Panc1 (cell line): ENCODE results near the gene DDX17. TPM values are rescaled to one million over a fixed set of nuclear protein-coding genes. Genes with fewer than 3 reads are reported as not detected.

Experiments
- ATAC-seq: fragments of 200-7000 bp; cut with Tn5 transposase; 2 replicates; pipeline ENCODE4 v1.9.1; 2020; ENCODE audit warnings: mild to moderate bottlenecking, moderate library complexity
- BruUV-seq: library from RNA; stranded (reverse); fragments of 400-500 nt; replicated peaks from 2 replicates; lab custom pipeline; 2021; lab: Mats Ljungman, UMichigan
- CTCF ChIA-PET: fragments of 300-600 bp; sonication (Branson Sonifier 250); formaldehyde crosslinking; loops from one replicate; lab custom pipeline; 2022; ENCODE audit warnings: antibody characterized with exemption; lab: Charles Lee
- POLR2A ChIA-PET: fragments of 300-600 bp; sonication (Branson Sonifier 250); formaldehyde crosslinking; loops from one replicate; lab custom pipeline; 2022; ENCODE audit warnings: antibody characterized with exemption; lab: Charles Lee
- DNase-seq: peaks from one replicate; pipeline ENCODE4 v3.0.0-alpha.2; 2010; ENCODE audit warnings: low read depth, low spot score
- H3K27ac ChIP-seq: 2 replicates; pipeline ENCODE4 v1.5.1; 2011; ENCODE audit warnings: mild to moderate bottlenecking, low read length, inconsistent platforms
- H3K27me3 ChIP-seq: fragments of 200-500 bp; sonication (Bioruptor generic); 2 replicates; pipeline ENCODE4 v1.6.0; 2014; ENCODE audit warnings: low read length, inconsistent platforms; ENCODE audit not compliant: control insufficient read depth, insufficient read depth
- H3K36me3 ChIP-seq: fragments of 200-500 bp; sonication (Bioruptor generic); 2 replicates; pipeline ENCODE4 v1.5.1; 2014; ENCODE audit warnings: inconsistent platforms, mild to moderate bottlenecking, low read length, moderate library complexity; ENCODE audit not compliant: control insufficient read depth, insufficient read depth
- H3K4me1 ChIP-seq: 2 replicates; pipeline ENCODE4 v1.5.1; 2011; ENCODE audit warnings: inconsistent platforms, mild to moderate bottlenecking, low read length, moderate library complexity; ENCODE audit not compliant: control insufficient read depth, insufficient read depth
- H3K4me3 ChIP-seq, 2 experiments: 2 replicates each; pipeline ENCODE4 v1.5.1; 2011 to 2012; ENCODE audit warnings: low read depth in 2 of 2, low read length in 2 of 2, mild to moderate bottlenecking in 2 of 2, inconsistent platforms in 1 of 2, moderate library complexity in 1 of 2
- H3K9me3 ChIP-seq: fragments of 200-500 bp; sonication (Bioruptor generic); 2 replicates; pipeline ENCODE4 v1.5.1; 2014; ENCODE audit warnings: low read depth, mild to moderate bottlenecking, inconsistent platforms, low read length, moderate library complexity; ENCODE audit not compliant: control insufficient read depth, insufficient read depth
- CTCF ChIP-seq: fragments of 450-650 bp; IDR thresholded peaks from 2 replicates; pipeline ENCODE4 v1.5.1; 2017; ENCODE audit warnings: mild to moderate bottlenecking
- POLR2AphosphoS5 ChIP-seq: IDR thresholded peaks from 2 replicates; pipeline ENCODE4 v1.6.1; 2012; ENCODE audit warnings: mild to moderate bottlenecking, low read depth, low read length, moderate library complexity
- REST ChIP-seq, 2 experiments: IDR thresholded peaks; 2 replicates each; pipeline ENCODE4 v1.6.1; 2011 to 2012; ENCODE audit warnings: low read depth in 2 of 2, control low read depth in 1 of 2, low read length in 1 of 2, mild to moderate bottlenecking in 1 of 2, moderate library complexity in 1 of 2; ENCODE audit not compliant: insufficient read depth in 1 of 2
- SIN3A ChIP-seq: IDR thresholded peaks from 2 replicates; pipeline ENCODE4 v1.6.1; 2012; ENCODE audit warnings: low read depth, mild to moderate bottlenecking, low read length, moderate library complexity, borderline replicate concordance; ENCODE audit not compliant: insufficient read depth
- TCF7L2 ChIP-seq: IDR thresholded peaks from 2 replicates; pipeline ENCODE4 v1.6.1; 2011; ENCODE audit warnings: mild to moderate bottlenecking, low read depth, low read length, inconsistent platforms
- in situ Hi-C: cut with HindIII; loops from 2 replicates; pipeline ENCODE4 v1.10.0; 2016; ENCODE audit warnings: low sequenced_read_pairs, low pct_unique_long_range_greater_than_20kb
- intact Hi-C: fragments of 100-400 bp; cut with micrococcal nuclease; formaldehyde crosslinking; loops from one replicate; pipeline ENCODE4 v1.10.0; 2022; ENCODE audit not compliant: unreplicated experiment
- total RNA-seq: library from RNA; stranded (reverse); gene quantifications from one replicate; pipeline ENCODE4 v1.2.1, GENCODE V29; 2021; ENCODE audit not compliant: unreplicated experiment

DDX17 gene
- total RNA-seq, 1 experiment from 2014 or later, result 277 TPM

GRCh38 chr22:38487946-38488345 is 18.2 kb downstream of the DDX17 start:
- Histone ChIP-seq H3K9me3 (no peaks in the 10 kb centered on the region), H3K36me3 (peaks cover 75% of the 10 kb centered on the region), H3K27ac (no peak overlapping the region), H3K4me3 (no peak overlapping the region), H3K27me3 (no peaks in the 10 kb centered on the region), H3K4me1 (no peaks in the 10 kb centered on the region; the same call in 1 of the 2 replicates)
- intact Hi-C loops, result no loop called here
- ATAC-seq (no peak), DNase-seq (no peak)
- in situ Hi-C loops, result no loop called here
- BruUV-seq, result no TSS peak
- ChIA-PET CTCF (no interaction called here), POLR2A (interaction anchor here (0.6 kb wide), 2 partner anchors 64 to 146 kb away, joined by 3 read pairs; no protein-coding TSS in a partner anchor)
- no peak for TF ChIP-seq POLR2AphosphoS5
- TF ChIP-seq SIN3A, result no peak
- TF ChIP-seq REST (IDR thresholded peaks at IDR 0.05; ENCODE audit: insufficient read depth in 1 of 2, low read depth in 2 of 2, low read length in 1 of 2), result no peak
- TF ChIP-seq TCF7L2, result no peak
- no peak for TF ChIP-seq CTCF

- Histone ChIP-seq H3K27ac (no peak overlapping the region), H3K36me3 (peaks cover 60% of the 10 kb centered on the region), H3K9me3 (no peaks in the 10 kb centered on the region), H3K4me1 (no peaks in the 10 kb centered on the region; the same call in 1 of the 2 replicates), H3K27me3 (no peaks in the 10 kb centered on the region), H3K4me3 (no peak overlapping the region)
- POLR2A ChIA-PET, result interaction anchor here (0.5 kb wide), 1 partner anchor 1723 kb away, joined by 3 read pairs; no protein-coding TSS in a partner anchor
- BruUV-seq, result no TSS peak
- intact Hi-C loops, result no loop called here
- no peak for ATAC-seq
- no peak for DNase-seq
- TF ChIP-seq REST (IDR thresholded peaks at IDR 0.05; ENCODE audit: insufficient read depth in 1 of 2, low read depth in 2 of 2, low read length in 1 of 2), result no peak
- TF ChIP-seq POLR2AphosphoS5, result no peak
- no peak for TF ChIP-seq CTCF
- TF ChIP-seq SIN3A, result no peak
- TF ChIP-seq TCF7L2, result no peak
- in situ Hi-C loops, result no loop called here
- CTCF ChIA-PET, result interaction anchor here (0.5 kb wide), 1 partner anchor 417 kb away, joined by 3 read pairs; no protein-coding TSS in a partner anchor
Observed at GRCh38 chr22:38485783-38486182, 20.3 kb downstream of the DDX17 start.
